Measurements from ENCODE around the gene PSMB5. TPM values are rescaled to one million over a fixed set of nuclear protein-coding genes. Genes with fewer than 3 reads are reported as not detected.

PSMB5 gene
- total and polyA plus RNA-seq, 2 of the 13 experiments (the other 11 are each of a cell fraction or from before 2014, with no cell fraction given) = 705 to 871 TPM

- TF ChIP-seq ZMYM3 (CRISPR knock-in tag; IDR thresholded peaks at IDR 0.05) (peak; percentile 39; the same call in 1 of the 2 replicates), ZSCAN22 (CRISPR knock-in tag; IDR thresholded peaks at IDR 0.05) (no peak), CHD2 (IDR thresholded peaks at IDR 0.05; ENCODE audit: low read depth, low read length) (peak; percentile 29; the same call in 1 of the 2 replicates), ZNF282 (IDR thresholded peaks at IDR 0.05; ENCODE audit: partially characterized antibody) (no peak), ZBTB40 (IDR thresholded peaks at IDR 0.05) (no peak), ZBTB40 (CRISPR knock-in tag; IDR thresholded peaks at IDR 0.05) (peak; percentile 12; the same call in 1 of the 2 replicates), MED1 (CRISPR knock-in tag; IDR thresholded peaks at IDR 0.05) (no peak), KDM4B (CRISPR knock-in tag; IDR thresholded peaks at IDR 0.05) (no peak), KLF13 (CRISPR knock-in tag; IDR thresholded peaks at IDR 0.05) (0 out of 2 replicates have a peak, but pooled peaks have one; percentile 76), POLR2AphosphoS2 (IDR thresholded peaks at IDR 0.05; ENCODE audit: low read depth, low read length) (no peak), ZC3H4 (CRISPR knock-in tag; IDR thresholded peaks at IDR 0.05; ENCODE audit: borderline replicate concordance) (no peak), IKZF1 (IDR thresholded peaks at IDR 0.05) (no peak), HNRNPK (IDR thresholded peaks at IDR 0.05; ENCODE audit: low read depth, low read length, poor library complexity, severe bottlenecking) (no peak), FOXK2 (IDR thresholded peaks at IDR 0.05) (no peak), PITX1 (CRISPR knock-in tag; IDR thresholded peaks at IDR 0.05) (0 out of 2 replicates have a peak, but pooled peaks have one; percentile 23)
- TF ChIP-seq, protein P1, sequence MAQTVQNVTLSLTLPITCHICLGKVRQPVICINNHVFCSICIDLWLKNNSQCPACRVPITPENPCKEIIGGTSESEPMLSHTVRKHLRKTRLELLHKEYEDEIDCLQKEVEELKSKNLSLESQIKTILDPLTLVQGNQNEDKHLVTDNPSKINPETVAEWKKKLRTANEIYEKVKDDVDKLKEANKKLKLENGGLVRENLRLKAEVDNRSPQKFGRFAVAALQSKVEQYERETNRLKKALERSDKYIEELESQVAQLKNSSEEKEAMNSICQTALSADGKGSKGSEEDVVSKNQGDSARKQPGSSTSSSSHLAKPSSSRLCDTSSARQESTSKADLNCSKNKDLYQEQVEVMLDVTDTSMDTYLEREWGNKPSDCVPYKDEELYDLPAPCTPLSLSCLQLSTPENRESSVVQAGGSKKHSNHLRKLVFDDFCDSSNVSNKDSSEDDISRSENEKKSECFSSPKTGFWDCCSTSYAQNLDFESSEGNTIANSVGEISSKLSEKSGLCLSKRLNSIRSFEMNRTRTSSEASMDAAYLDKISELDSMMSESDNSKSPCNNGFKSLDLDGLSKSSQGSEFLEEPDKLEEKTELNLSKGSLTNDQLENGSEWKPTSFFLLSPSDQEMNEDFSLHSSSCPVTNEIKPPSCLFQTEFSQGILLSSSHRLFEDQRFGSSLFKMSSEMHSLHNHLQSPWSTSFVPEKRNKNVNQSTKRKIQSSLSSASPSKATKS (CRISPR knock-in tag; IDR thresholded peaks at IDR 0.05) = no peak
- TF ChIP-seq, protein P2, sequence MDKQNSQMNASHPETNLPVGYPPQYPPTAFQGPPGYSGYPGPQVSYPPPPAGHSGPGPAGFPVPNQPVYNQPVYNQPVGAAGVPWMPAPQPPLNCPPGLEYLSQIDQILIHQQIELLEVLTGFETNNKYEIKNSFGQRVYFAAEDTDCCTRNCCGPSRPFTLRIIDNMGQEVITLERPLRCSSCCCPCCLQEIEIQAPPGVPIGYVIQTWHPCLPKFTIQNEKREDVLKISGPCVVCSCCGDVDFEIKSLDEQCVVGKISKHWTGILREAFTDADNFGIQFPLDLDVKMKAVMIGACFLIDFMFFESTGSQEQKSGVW (CRISPR knock-in tag; IDR thresholded peaks at IDR 0.05; ENCODE audit: borderline replicate concordance) = no peak
These were observed 11.0 kb upstream of the PSMB5 start (continued) for GRCh38 chr14:23045419-23046357.
